Measurements from ENCODE around the gene GCNT4. TPM values are rescaled to one million over a fixed set of nuclear protein-coding genes. Genes with fewer than 3 reads are reported as not detected.

GCNT4 gene
- total RNA-seq, 1 experiment from 2014 or later = 0.63 TPM

- H3K27me3 Mint-ChIP-seq (ENCODE audit: low read depth) = no peaks in the 10 kb centered on the region; the same call in 1 of the 2 replicates
- H3K27ac Mint-ChIP-seq = no peak overlapping the region
- no peak overlapping the region for H2AFZ ChIP-seq (ENCODE audit: low read length)
- no peak overlapping the region for H4K91ac ChIP-seq (ENCODE audit: insufficient read length, low read depth, low read length)
- no peak overlapping the region for H2BK12ac ChIP-seq (ENCODE audit: insufficient read length, low read depth, low read length)
- no peak overlapping the region for H3K9ac ChIP-seq (ENCODE audit: extremely low read depth, insufficient read length, low read length)
- H3K56ac ChIP-seq (ENCODE audit: insufficient read length, low read depth, low read length) = no peak overlapping the region
- no peak overlapping the region for H2BK15ac ChIP-seq (ENCODE audit: low read depth, low read length)
- no peak overlapping the region for H4K8ac ChIP-seq (replicated peaks; ENCODE audit: insufficient read length, low read depth, low read length)
- H3K14ac ChIP-seq (ENCODE audit: insufficient read depth, low read length) = no peak overlapping the region
- no peak overlapping the region for H3K4ac ChIP-seq (ENCODE audit: low read depth, low read length)
- H3K4me3 Mint-ChIP-seq = no peak overlapping the region
- no peak overlapping the region for H2BK5ac ChIP-seq (ENCODE audit: insufficient read length, low read length)
- H3K4me1 ChIP-seq (ENCODE audit: insufficient read depth, low read length) = peaks cover 3% of the 10 kb centered on the region; the same call in 1 of the 2 replicates
- H3K27ac ChIP-seq (ENCODE audit: insufficient read length, low read depth, low read length) = no peak overlapping the region
- no peak overlapping the region for H3T11ph ChIP-seq (ENCODE audit: low read length)
- H3K4me1 Mint-ChIP-seq = peaks cover 3 to 9% of the 10 kb centered on the region in 2 experiments; a peak in 3 of 4 replicates
- H4K5ac ChIP-seq (ENCODE audit: insufficient read length, low read depth, low read length) = no peak overlapping the region
- H3K23me2 ChIP-seq (ENCODE audit: insufficient read length, low read depth, low read length, poor library complexity, severe bottlenecking) = no peaks in the 10 kb centered on the region
- WGBS (ENCODE audit: extremely low coverage, insufficient read length, low lambda C conversion rate) = no CpG with 5 or more reads among the region's 6 CpGs
- H2BK20ac ChIP-seq (ENCODE audit: low read depth, low read length, poor library complexity, severe bottlenecking) = no peak overlapping the region
- TF ChIP-seq CTCF (conservative IDR thresholded peaks at IDR 0.05) = no peak
- no peak overlapping the region for H3K4me2 ChIP-seq (ENCODE audit: insufficient read depth, insufficient read length, low read length)
- no peaks in the 10 kb centered on the region for H3K9me3 ChIP-seq (ENCODE audit: control insufficient read depth, low read depth, low read length)
- H3K23ac ChIP-seq (ENCODE audit: insufficient read length, low read depth, low read length) = no peak overlapping the region
- peaks cover 3% of the 10 kb centered on the region; the same call in 1 of the 2 replicates for H3K79me2 ChIP-seq (ENCODE audit: insufficient read depth, low read length)
- no peak overlapping the region for H2BK120ac ChIP-seq (ENCODE audit: low read depth, low read length, poor library complexity, severe bottlenecking)
- DNase-seq = no peak
- no peak overlapping the region for H2AK5ac ChIP-seq (ENCODE audit: insufficient read length, low read length)
- H3K9me3 Mint-ChIP-seq = no peaks in the 10 kb centered on the region
- H3K18ac ChIP-seq (ENCODE audit: insufficient read length, low read depth, low read length) = no peak overlapping the region
- H3K36me3 Mint-ChIP-seq (ENCODE audit: insufficient read depth in 1 of 3, low read depth in 3 of 3) = no peaks in the 10 kb centered on the region
- H4K20me1 ChIP-seq (ENCODE audit: control insufficient read depth, insufficient read depth, insufficient read length) = no peaks in the 10 kb centered on the region
- no peaks in the 10 kb centered on the region for H3K27me3 ChIP-seq (ENCODE audit: insufficient read depth, low read length)
- no peaks in the 10 kb centered on the region for H3K79me1 ChIP-seq (ENCODE audit: insufficient read depth, low read depth, low read length, poor library complexity, severe bottlenecking)
Measured at GRCh38 chr5:75034137-75034739, 18.1 kb downstream of the GCNT4 start.
